Epithelial cell of esophagus (primary cell): ENCODE results near the gene MED27.

Experiments
- DNase-seq: peaks from one replicate; pipeline ENCODE4 v3.0.0; 2010; ENCODE audit warnings: low read depth
- H3K4me3 ChIP-seq: 2 replicates; pipeline ENCODE4 v1.5.1; 2011; ENCODE audit warnings: mild to moderate bottlenecking, low read length, control low read depth
- TF ChIP-seq, protein P1 (sequence below): IDR thresholded peaks from 2 replicates; pipeline ENCODE4 v1.5.1; 2011; ENCODE audit warnings: low read depth, mild to moderate bottlenecking, low read length, control low read depth, inconsistent platforms; ENCODE audit not compliant: insufficient read depth; ENCODE audit errors: missing control alignments

MED27 gene

DNA sequence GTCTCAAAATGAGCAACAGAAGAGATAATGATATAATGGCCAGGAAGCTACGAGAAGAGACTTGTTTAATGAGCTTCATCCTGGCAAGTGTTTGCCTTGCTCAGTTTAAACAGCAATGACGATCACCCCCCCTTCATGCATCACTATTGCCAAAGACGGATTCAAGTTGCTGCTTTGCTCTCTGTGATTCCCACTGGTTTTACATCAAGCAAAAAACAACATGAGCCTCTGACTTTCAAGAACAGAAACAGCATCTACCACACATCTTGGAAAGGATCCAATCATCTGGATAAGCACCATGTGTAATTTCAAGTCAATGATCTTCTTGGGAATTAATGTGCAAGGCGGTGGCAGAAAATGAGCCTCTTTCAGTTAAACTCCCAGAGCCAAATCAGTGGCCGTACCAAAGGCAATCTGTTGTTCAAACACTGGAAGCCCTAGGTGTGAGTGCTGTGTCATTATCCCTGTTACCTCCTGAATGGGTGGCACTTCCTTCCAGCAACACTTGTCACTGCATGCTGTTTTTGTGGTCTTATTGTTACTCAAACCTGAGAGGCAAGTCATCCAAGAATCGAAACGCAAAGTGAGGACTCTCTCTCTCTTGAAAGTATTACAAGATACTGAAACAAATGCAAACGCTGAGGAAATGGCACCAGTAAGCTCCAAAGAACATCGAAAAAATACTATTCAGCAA is 72.8 kb downstream of the MED27 start:
- peak; percentile 87 for DNase-seq
- H3K4me3 ChIP-seq = no peak overlapping the region
- TF ChIP-seq, protein P1, sequence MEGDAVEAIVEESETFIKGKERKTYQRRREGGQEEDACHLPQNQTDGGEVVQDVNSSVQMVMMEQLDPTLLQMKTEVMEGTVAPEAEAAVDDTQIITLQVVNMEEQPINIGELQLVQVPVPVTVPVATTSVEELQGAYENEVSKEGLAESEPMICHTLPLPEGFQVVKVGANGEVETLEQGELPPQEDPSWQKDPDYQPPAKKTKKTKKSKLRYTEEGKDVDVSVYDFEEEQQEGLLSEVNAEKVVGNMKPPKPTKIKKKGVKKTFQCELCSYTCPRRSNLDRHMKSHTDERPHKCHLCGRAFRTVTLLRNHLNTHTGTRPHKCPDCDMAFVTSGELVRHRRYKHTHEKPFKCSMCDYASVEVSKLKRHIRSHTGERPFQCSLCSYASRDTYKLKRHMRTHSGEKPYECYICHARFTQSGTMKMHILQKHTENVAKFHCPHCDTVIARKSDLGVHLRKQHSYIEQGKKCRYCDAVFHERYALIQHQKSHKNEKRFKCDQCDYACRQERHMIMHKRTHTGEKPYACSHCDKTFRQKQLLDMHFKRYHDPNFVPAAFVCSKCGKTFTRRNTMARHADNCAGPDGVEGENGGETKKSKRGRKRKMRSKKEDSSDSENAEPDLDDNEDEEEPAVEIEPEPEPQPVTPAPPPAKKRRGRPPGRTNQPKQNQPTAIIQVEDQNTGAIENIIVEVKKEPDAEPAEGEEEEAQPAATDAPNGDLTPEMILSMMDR = no peak

DNA sequence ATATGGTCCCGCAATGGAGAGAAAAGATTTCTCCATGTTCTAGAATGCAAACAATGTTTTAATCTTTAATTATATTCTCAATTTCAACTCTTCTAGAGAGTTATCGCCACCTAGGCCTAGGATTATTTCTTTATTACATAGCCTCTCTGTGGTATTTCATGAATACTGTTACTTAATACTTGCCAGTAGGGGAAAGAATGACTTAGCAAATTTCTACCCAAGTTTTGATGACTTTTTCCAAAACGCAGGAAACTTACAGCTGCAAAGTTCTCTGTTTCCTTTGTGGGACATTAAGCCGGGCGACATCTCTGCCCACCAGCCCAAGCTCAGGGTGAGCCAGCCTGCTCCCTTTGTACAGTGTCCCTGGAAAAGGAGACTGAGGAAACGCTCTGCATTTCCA is 73.8 kb downstream of the MED27 start:
- H3K4me3 ChIP-seq = no peak overlapping the region
- no peak for DNase-seq
- TF ChIP-seq, protein P1 = no peak

DNA sequence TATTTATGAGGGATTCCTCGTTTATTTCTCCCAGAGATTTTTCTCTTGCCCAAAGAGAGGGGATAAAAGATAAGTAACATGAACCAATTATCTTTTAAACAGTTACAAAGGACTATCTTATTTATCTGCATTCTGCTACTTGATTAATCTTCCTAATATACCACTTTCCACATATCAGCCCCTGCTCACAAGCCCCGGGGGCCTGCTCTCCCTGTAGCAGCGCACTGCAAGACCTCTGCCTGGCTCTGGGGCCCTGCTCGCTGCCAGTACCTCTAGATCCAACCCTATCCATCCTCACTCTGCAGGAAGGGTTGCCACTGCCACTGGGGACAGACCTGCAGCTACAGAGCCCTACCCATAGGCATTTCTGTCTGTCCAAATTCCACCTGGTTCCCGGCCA is 75.3 kb downstream of the MED27 start:
- no peak overlapping the region for H3K4me3 ChIP-seq
- TF ChIP-seq, protein P1 = no peak
- DNase-seq = no peak

DNA sequence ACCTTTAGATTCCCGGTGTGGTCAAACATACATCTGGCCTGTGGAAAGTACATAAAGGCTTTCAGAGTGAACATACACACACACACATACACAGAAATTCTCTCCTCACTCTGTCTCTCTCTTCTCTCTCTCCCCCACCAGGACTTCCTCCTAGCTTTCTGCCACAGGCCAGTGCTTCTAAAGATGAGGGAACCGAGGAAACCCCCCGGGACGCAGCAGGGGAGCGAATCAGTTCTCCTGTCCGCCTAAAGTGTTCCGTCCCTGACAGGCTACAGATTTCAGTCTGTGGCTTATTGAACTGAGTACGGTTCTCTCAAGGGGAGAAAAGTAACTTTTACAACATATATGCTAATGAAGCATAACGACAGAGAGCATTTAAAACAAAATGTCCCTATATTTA is 75.8 kb downstream of the MED27 start:
- no peak overlapping the region for H3K4me3 ChIP-seq
- DNase-seq = no peak
- TF ChIP-seq, protein P1 = no peak

DNA sequence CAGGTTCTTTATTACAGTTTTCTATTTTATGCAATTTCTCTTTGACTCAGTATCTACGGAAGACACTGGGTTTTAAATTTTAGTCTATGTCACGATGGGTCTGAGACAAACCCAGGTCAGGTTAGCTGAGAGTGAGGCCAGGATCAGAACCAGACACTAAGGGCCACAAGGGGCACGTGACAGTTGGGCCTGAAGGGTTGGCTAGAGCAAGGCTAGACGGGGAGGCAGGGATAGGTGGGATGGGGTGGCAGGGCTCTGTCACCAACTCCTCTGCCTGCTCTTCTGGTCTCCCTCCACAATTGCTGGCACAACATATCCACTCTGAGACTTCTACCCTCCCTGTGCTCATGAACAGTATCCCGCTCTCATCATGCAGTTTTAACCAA is 76.4 kb downstream of the MED27 start:
- no peak for DNase-seq
- TF ChIP-seq, protein P1 = no peak
- no peak overlapping the region for H3K4me3 ChIP-seq

DNA sequence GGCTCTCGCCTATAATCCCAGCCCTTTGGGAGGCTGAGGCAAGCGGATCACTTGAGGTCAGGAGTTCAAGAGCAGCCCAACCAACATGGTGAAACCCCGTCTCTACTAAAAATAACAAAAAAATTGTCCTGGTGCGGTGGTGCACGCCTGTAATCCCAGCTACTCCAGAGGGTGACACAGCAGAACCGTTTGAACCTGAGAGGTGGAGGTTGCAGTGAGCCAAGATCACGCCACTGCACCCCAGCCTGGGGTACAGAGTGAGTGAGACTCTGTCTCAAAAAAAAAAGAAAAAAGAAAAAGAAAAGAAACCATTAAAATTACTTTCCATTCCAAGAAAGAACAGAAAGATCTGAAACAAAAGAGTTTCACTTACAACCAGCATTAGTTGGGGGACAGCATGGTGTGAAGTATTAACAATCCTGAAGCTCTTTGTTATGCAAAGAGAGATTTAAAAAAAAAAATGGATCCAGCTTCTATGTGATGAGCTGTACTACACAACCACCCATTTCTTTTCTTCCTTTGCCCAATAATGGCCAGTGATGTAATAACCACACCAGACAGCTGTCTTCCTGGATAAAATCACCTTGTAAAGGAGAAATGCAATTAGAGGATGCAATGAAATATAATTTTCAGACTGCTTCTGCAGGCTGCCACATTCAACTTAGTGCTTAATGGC is 76.9 kb downstream of the MED27 start:
- DNase-seq = peak; percentile 39
- H3K4me3 ChIP-seq = no peak overlapping the region
- TF ChIP-seq, protein P1 = no peak

DNA sequence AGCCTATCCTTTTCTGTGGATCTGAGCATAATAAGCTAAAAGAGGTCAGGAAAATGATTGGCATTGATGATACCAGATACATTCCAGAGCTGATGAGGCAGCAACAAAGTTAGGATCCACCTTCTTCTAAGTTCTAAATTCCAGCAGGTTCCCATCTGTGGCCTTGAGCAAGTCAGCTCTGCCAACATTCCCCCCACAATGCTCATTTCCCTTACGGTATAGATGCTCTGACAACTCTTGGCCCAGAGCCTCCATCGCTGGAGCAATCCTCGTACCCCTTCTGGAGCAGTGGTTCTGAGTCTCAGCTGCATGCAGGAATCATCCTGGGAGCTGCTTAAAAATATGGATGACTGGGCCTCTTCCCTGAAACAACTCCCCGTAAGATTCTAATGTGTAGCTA is 78.1 kb downstream of the MED27 start:
- no peak overlapping the region for H3K4me3 ChIP-seq
- TF ChIP-seq, protein P1 = no peak
- DNase-seq = no peak
